ENCODE data around the gene TMEM132C.

GRCh38 chr12:128399253-128399652, 132.3 kb downstream of the TMEM132C start:
- TF ChIP-seq GABPA (IDR thresholded peaks at IDR 0.05; ENCODE audit: low read depth), result no peak
- no peak for TF ChIP-seq POLR2AphosphoS5 (IDR thresholded peaks at IDR 0.05; ENCODE audit: low read depth, low read length)
- TF ChIP-seq, protein P1, sequence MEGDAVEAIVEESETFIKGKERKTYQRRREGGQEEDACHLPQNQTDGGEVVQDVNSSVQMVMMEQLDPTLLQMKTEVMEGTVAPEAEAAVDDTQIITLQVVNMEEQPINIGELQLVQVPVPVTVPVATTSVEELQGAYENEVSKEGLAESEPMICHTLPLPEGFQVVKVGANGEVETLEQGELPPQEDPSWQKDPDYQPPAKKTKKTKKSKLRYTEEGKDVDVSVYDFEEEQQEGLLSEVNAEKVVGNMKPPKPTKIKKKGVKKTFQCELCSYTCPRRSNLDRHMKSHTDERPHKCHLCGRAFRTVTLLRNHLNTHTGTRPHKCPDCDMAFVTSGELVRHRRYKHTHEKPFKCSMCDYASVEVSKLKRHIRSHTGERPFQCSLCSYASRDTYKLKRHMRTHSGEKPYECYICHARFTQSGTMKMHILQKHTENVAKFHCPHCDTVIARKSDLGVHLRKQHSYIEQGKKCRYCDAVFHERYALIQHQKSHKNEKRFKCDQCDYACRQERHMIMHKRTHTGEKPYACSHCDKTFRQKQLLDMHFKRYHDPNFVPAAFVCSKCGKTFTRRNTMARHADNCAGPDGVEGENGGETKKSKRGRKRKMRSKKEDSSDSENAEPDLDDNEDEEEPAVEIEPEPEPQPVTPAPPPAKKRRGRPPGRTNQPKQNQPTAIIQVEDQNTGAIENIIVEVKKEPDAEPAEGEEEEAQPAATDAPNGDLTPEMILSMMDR (IDR thresholded peaks at IDR 0.05), result no peak
- TF ChIP-seq TCF12 (IDR thresholded peaks at IDR 0.05), result no peak
- TF ChIP-seq, protein P2, sequence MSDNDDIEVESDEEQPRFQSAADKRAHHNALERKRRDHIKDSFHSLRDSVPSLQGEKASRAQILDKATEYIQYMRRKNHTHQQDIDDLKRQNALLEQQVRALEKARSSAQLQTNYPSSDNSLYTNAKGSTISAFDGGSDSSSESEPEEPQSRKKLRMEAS (IDR thresholded peaks at IDR 0.05; ENCODE audit: low read depth), result no peak

Data from SK-N-SH (cell line).